Measurements from ENCODE around the gene KCNK6.
A peak's percentile ranks its signal among the peaks of the same experiment; 100 is the strongest.
"Not testable (repeated sequence)": the region's sequence is repeated elsewhere in the genome, so short reads cannot be mapped to it uniquely, and the experiment has no call there.

KCNK6 gene

DNA sequence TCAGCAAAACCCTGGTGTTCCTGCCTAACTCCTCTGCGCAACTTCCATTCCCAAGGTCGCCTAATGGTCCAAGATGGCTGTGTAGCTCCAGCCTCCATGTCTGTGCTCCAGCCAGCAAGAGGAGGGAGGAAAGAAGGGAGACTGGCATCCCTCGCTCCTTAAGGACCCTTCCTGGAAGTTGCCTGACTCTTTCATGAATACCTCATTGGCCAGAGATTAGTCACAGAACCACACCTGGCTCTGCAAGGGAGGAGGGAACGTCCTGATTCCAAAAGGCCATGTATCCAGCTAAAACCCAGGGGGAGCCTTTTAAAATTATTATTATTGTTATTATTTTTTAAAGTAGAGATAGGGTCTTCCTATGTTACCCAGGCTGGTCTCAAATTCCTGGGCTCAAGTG lies 4.8 kb downstream of the KCNK6 start:
- DNase-seq (ENCODE audit: low spot score): no peak

DNA sequence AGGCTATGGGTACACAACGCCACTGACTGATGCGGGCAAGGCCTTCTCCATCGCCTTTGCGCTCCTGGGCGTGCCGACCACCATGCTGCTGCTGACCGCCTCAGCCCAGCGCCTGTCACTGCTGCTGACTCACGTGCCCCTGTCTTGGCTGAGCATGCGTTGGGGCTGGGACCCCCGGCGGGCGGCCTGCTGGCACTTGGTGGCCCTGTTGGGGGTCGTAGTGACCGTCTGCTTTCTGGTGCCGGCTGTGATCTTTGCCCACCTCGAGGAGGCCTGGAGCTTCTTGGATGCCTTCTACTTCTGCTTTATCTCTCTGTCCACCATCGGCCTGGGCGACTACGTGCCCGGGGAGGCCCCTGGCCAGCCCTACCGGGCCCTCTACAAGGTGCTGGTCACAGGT lies 6.9 kb downstream of the KCNK6 start:
- no peak for DNase-seq (ENCODE audit: low spot score)

DNA sequence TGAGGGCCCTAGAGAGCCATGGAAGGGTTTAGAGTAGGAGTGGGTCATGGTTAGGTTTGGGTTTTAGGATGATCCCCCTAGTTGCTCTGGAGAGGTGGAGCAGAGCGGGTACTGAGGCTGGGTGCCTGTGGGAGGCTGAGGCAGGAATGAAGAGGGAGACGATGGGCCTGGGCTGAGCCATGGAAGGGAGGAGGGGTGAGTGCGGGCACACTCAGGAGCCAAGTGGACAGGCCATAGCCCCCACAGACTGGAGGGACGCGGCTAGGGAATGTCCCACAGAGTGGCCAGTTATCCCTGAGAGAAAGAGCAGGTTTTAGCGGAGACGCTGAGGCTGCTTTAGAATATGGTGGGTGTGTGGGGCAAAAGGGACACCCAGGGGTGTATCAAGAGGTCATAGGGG lies 10.0 kb downstream of the KCNK6 start:
- no peak for DNase-seq (ENCODE audit: low spot score)

DNA sequence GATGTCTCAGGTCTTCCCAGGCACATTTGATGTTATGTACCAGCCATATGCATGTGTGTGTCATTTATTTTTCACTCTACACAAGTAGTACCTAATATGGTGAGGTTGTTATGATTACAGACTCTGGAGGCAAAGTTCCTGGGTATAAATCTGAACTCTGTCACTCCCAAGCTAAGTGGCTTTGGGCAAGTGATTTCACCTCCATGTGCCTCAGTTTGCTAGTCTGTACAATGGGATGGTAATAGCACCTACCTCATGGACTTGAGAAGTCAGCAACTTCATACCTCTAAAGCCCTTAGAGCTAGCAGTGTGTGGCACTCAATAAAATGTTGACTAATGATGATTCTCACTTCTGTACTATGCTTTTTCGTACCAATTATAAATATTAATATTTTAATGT lies 12.1 kb downstream of the KCNK6 start:
- DNase-seq (ENCODE audit: low spot score): no peak

DNA sequence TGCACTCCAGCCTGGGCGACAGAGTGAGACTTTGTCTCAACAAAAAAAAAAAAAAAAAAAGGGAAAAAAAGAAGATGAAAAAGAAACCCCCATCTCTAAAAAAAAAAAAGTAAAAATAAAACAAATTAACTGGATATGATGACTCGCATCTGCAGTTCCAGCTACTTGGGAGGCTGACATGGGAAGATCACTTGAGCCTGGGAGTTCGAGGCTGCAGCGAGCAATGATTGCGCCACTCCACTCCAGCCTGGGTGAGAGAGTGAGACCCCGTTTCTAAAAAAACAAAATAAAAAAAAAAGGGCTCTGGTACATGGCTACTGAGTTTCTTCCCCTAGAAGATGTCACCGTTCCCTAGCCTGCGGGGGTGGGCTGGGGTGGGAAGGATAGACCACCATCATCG lies 13.6 kb downstream of the KCNK6 start:
- no peak for DNase-seq (ENCODE audit: low spot score)

DNA sequence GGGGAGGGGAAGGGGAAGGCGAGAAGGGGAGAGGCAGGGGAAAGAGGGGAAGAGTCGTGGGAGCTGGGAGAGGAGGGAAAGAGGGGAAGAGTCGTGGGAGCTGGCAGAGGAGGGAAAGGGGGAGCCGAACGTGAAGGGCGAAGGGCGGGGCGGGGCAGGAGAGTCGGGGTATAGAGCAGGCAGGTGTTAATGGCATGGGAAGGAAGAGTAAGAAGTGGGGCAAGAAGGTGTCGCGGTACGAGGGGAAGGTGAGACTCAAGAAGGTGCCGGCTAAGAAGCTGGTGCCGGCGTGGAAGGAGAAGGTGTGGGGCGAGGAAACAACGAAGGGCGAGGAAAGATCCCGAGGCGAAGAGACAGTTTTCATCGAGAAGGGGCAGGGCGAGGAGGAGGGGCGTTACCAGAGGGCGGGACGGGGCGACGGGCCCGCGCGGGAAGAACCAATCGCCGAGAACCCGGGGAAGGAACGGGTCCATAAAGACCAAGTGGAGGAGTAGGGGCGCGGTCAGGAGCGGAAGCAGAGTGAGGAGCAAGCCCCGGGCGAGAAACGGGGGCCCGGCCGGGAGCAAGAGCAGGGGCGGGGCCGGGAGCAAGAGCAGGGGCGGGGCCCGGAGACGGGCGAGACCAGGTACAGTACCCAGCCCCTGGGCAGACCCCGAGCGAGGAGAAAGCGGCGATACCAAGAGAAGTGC lies 16.4 kb downstream of the KCNK6 start:
- DNase-seq (ENCODE audit: low spot score): peak; percentile 97

DNA sequence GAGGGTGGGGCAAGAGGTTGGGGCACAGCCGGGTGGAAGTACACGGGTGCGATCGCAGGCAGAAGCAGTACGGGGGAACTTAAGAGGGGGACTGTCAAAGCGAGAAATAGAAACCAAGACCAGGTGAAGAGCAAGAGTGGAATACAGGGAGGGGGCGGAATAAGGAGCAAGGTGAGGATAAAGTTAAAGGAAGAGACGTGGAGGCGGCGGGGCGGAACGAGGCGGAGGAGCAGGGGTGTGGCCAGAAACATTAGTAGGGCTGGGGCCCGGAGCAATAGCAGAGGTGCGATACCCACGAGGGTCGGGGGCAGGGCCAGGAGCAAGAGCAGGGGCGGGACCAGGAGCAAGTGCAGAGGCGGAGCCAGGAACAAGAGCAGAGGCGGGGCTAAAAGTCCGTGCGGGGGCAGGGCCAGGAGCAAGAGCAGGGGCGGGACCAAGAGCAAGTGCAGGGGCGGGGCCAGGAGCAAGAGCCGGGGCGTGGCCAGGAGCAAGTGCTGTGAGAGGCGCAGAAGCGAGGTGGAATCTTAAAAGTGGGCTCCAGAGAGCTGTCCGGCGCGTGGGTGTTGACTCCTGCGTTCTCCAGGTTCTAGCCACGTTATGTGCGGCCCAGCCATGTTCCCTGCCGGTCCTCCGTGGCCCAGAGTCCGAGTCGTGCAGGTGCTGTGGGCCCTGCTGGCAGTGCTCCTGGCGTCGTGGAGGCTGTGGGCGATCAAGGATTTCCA lies 17.2 kb downstream of the KCNK6 start:
- peak; percentile 96 for DNase-seq (ENCODE audit: low spot score)

DNA sequence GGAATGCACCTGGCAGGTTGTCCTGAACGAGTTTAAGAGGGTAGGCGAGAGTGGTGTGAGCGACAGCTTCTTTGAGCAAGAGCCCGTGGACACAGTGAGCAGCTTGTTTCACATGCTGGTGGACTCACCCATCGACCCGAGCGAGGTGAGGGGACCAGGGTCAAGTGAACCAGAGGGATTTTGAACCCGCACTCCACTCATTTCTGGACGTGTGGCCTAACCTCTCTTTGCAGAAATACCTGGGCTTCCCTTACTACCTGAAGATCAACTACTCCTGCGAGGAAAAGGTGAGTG lies 17.7 kb downstream of the KCNK6 start:
- no peak for DNase-seq (ENCODE audit: low spot score)

DNA sequence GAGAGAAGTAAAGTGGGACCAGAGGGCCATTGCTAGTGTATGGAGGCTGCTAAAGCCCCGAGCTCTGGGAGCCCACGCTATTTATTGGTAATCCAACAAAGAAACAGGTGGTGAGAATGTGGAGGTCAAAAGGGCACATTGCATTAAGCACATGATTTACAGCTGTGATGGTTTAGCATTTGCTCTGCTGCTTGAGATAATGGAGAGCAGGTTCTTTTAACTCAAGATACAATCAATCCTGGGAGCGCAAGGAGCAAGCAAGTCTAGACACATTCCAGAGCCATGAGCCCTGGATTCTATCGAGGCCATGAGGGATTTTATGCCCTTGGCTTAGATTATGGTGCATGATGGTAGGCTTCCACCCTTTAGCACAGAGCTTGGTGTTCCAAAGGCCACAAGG lies 19.4 kb downstream of the KCNK6 start:
- DNase-seq (ENCODE audit: low spot score): not testable (repeated sequence)

DNA sequence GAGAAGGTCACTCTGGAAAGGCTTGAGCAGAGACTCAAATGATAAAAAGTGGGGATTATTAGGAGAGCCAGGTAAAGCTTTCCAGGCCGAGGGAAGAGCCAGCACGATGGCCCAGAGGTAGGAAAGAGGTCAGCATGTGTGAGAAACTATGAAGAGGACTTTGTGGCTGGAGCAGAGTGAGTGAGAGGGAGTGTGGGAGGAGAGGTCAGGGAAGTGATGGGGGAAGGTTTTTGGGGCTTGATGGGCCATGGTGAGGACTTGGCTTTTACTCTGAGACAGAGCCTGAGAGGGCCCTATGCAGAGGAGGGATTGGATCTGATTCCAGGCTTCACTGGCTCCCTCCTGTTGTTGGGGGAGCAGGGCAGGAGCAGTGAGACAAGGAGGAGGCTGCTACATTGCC lies 21.3 kb downstream of the KCNK6 start:
- DNase-seq (ENCODE audit: low spot score): no peak

DNA sequence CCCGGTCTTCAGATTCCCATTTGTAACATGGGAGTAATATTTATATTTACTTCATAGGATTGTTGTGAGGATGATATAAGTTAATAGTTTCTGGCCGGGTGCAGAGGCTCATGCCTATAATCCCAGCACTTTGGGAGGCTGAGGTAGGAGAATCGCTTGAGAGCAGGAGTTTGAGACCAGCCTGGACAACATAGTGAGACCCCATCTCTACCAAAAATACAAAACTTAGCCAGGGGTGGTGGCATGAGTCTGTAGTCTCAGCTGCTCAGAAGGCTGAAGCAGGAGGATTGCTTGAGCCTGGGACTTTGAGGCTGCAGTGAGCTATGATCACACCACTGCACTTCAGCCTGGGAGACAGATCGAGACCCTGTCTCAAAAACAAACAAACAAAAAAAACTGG lies 27.2 kb downstream of the KCNK6 start:
- DNase-seq (ENCODE audit: low spot score): no peak

DNA sequence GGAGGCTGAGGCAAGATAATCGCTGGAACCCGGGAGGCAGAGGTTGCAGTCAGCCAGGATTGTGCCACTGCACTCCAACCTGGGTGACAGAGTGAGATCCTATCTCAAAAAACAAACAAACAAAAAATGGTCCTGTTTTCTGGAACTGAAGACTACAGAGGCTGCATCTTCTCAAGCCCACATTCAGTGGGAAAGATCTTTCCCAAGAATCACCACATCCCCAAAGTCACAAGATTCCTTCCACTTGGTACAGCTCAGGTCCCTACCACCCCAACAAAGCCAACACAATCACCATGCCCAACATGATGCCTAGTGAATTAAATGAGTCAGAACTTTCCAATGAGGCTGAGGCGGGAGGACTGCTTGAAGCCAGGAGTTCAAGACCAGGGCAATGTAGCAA lies 31.2 kb downstream of the KCNK6 start:
- DNase-seq (ENCODE audit: low spot score): no peak

DNA sequence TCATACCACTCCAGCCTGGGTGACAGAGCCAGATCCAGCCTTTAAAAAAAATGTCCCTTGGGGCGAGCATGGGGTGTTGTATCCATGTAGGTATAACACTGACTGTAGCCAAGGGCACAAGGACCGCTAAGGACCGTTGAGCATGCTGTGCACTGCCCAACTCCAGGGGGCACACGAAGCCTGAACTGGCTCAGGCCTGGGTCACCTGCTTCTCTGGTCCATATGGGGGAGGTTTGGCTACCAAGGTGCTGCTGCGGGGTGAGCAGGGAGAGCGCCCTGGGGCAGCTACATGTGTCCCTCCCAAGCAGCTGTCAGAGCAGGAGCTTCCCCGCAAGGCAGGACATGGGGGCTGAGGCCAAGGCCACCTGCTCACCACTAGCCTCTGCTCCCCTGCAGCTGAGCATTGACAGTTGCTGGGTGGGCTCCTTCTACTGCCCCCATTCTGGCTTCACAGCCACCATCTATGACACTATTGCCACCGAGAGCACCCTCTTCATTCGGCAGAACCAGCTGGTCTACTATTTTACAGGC lies 32.3 kb downstream of the KCNK6 start:
- no peak for DNase-seq (ENCODE audit: low spot score)

DNA sequence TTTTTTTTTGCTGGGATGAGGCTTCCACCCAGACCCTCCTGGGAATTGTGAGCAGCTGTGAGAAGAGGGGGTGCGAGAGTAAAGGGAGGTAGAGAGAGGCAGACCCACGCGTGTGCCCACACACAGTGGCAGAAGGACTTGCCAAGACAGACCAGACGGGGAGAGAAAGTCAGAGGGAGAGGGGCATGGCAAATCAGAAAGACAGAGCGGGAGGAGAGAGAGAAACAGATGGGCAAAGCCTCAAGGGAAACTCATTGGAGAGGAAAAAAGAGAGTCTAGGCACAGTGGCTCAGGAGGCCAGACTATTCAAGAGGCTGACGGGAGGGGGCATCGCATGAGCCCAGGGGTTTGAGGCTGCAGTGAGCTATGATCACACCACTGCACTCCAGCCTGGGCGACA lies 33.0 kb downstream of the KCNK6 start:
- DNase-seq (ENCODE audit: low spot score): no peak

DNA sequence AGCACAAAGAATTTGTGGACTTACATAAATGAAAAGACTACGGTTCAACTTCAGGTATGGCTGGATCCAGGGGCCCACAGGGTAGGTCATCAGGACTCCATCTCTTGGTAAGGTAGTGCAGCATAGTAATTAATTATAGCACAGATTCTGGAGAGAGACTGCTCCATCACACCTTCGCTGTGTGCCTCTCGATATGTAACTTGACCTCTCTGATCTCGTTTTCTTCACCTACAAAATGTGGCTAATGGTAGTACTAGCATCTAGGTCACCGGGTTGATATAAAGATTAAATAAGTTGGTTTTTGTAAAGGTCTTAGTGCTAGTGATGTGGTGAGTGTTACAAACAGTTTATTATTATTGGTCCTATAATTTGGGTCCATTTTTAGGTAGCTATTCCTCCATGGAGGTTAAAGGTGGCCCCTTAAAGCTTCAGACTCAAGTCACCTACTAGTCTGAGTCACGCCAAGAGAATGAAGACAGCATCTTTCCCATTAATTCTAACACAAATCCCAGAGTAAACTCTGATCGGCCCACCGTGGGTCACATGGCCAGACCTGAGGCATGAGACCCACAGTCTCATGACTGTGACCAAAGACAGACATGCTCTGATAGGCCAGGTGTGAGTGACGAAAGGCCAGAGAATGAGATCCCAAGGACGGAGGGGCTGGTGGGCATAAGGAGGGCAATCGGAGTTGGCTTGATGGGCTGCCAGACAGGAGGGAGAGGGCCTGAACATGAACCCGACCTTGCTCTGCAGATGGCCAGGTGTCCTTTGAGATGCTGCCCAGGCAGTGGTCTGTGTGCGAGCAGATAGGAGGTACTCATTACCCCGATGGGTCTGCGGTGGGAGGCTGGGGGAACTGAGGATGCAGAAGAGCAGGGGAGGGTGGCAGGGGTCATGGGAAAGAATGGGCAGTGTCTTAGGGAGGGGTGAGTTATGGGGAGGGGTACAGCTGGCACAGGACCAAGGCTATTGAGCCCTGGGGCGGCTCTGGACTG lies 36.4 kb downstream of the KCNK6 start:
- no peak for DNase-seq (ENCODE audit: low spot score)

DNA sequence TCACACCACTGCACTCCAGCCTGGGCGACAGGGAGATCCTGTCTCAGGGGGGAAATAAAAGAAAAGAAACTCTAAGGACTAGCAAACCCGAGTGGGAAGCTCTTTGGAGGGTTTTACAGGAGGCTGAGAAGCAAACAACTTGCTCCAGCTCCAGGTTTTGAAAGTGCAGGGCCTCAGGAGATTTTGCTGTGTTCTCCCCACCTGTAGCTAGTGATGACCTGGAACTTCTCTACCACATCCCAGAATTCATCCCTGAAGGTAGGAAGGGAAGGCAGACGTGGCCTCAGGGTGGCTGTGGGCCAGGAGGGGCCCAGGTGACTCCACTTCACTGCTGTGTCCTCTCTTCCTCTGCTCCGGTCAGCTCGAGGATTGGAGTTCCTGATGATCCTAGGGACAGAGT lies 38.4 kb downstream of the KCNK6 start:
- DNase-seq (ENCODE audit: low spot score): no peak

DNA sequence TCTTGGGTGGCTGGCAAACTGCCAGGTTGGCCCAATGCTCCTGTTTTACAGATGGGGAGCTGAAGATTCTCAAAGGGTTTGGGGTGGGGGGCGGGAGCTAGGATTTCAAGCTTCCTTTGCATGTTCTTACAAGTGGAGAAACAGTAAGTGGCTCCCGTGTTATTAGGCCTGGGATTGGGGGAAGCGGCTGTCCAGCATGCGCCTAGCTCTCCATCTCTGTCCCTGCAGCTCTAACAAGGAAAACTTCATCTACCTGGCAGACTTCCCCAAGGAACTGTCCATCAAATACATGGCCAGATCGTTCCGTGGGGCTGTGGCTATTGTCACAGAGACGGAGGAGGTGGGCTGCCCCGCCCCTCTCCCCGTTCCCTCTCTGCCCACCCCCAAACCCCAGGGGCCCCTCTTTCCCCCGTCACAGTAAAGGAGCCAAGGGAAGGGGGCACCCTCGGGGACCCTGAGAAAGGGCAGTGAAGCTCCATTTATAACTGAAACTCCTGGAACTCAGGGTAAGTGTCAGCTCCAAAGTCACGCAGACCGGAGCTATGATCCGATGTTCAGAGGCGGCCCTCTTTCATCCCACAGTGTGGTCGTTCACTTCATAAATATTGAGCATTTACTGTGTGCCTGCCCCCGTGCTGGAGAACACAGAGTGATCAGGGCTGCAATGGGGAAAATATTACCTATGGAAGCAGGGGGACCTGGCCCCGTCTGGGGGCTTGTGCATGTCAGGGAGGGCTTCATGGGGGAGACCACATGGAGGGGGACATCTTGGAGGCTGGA lies 39.8 kb downstream of the KCNK6 start:
- DNase-seq (ENCODE audit: low spot score): no peak

DNA sequence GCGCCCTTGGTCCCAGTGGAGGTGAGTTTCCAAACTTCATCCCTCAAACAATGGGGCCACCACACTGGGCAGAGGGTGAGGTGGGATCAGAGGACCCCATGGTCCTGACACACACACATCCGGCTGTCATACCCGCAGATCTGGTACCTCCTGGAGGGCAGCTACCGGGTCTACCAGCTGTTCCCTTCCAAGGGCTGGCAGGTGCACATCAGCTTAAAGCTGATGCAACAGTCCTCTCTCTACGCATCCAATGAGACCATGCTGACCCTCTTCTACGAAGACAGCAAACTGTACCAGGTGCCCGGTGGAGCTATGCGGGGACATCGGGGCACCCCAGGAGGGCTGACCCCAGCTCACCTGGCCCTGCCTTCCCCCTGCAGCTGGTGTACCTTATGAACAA lies 40.7 kb downstream of the KCNK6 start:
- peak; percentile 39 for DNase-seq (ENCODE audit: low spot score)

DNA sequence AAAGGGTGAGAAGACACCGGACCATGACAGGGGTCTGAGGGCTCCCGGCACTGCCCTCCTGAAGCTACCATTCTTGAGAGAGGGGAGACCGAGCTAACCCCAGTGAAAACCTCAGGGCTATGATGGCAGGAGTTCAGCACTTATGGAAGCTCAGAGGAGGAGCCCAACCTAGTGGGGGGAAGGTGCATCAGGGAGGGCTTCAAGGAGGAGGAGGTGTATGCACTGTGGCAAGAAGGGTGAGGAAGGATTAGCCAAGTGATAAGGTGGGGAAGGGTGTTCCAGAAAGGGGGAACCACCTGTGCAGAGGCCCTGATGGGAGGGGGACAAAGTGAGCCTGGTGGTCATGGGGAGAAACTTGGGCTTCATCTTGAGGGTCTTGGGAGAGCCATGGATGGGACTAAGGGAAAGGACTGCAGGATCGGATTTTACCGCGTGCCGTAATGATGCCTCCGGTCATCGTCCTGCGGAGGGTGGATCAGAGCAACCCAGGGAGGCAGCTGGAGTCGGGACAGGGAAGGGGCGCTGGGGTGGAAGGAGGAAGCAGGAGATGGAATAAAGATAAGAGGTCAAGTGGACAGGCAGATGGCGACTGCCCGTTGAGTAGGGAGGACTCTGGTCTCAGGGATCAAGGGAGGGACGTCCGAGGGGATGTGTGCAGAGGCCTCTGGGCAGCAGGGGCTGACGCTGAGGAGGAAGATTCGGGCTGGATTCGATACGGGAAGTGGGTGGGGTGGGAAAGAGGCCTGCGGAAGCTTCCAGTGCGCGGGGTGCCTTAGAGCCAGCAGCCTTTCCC lies 41.4 kb downstream of the KCNK6 start:
- DNase-seq (ENCODE audit: low spot score): no peak

DNA sequence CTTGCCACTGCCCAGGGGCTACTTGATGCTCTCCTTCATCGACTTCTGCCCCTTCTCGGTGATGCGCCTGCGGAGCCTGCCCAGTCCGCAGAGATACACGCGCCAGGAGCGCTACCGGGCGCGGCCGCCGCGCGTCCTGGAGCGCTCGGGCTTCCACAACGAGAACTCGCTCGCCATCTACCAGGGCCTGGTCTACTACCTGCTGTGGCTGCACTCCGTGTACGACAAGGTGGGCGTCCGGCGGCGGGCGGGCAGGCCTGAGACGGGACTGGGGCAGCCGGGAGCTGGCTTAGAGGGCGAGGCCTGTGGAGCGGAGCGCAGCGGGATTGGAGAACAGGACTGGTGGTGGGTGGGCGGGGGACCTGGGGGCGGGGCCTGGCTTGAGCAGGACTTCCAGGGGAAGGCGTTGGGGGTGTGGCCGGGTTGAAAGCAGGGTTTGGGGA lies 42.0 kb downstream of the KCNK6 start:
- DNase-seq (ENCODE audit: low spot score): peak; percentile 55
